Mesenchymal stem cell (in vitro differentiated cells and primary cell): ENCODE data around the gene MED9.
A peak's percentile ranks its signal among the peaks of the same experiment; 100 is the strongest.

Source experiments
- DNase-seq: peaks from one replicate; pipeline ENCODE4 v3.0.0-alpha.2; 2013
- H2AFZ ChIP-seq: one replicate; pipeline ENCODE4 v1.6.1; 2013; ENCODE audit warnings: low read depth, mild to moderate bottlenecking, control low read depth, inconsistent platforms, low read length, moderate library complexity
- H2AK5ac ChIP-seq: 2 replicates; pipeline ENCODE4 v1.6.1; 2013; ENCODE audit warnings: low read length, moderate library complexity, mild to moderate bottlenecking, inconsistent platforms; ENCODE audit not compliant: severe bottlenecking
- H2BK120ac ChIP-seq: one replicate; pipeline ENCODE4 v1.6.1; 2013; ENCODE audit warnings: low read depth, mild to moderate bottlenecking, inconsistent platforms, low read length, moderate library complexity
- H2BK12ac ChIP-seq, 2 experiments: one replicate each; pipeline ENCODE4 v1.6.1; 2013; ENCODE audit warnings: inconsistent platforms in 2 of 2, low read length in 2 of 2, mild to moderate bottlenecking in 2 of 2, moderate library complexity in 2 of 2, control low read depth in 1 of 2
- H2BK15ac ChIP-seq: one replicate; pipeline ENCODE4 v1.6.1; 2013; ENCODE audit warnings: mild to moderate bottlenecking, low read depth, inconsistent platforms; ENCODE audit not compliant: poor library complexity, severe bottlenecking
- H2BK5ac ChIP-seq: 2 replicates; pipeline ENCODE4 v1.6.1; 2013; ENCODE audit warnings: low read depth, mild to moderate bottlenecking, low read length, control low read depth, inconsistent platforms; ENCODE audit not compliant: poor library complexity, severe bottlenecking
- H3K14ac ChIP-seq, 2 experiments: one replicate each; pipeline ENCODE4 v1.6.1; 2013; ENCODE audit warnings: inconsistent platforms in 2 of 2, low read length in 2 of 2, control low read depth in 1 of 2, mild to moderate bottlenecking in 1 of 2, moderate library complexity in 1 of 2
- H3K18ac ChIP-seq, 2 experiments: one replicate each; pipeline ENCODE4 v1.6.1; 2013; ENCODE audit warnings: inconsistent platforms in 2 of 2, low read length in 2 of 2, control low read depth in 1 of 2, low read depth in 1 of 2, mild to moderate bottlenecking in 1 of 2
- H3K23ac ChIP-seq, 2 experiments: one replicate each; pipeline ENCODE4 v1.6.1; 2013; ENCODE audit warnings: inconsistent platforms in 2 of 2, low read length in 2 of 2, mild to moderate bottlenecking in 2 of 2, moderate library complexity in 2 of 2, control low read depth in 1 of 2
- H3K27ac ChIP-seq: 2 replicates; pipeline ENCODE4 v1.5.1; 2013; ENCODE audit warnings: mild to moderate bottlenecking, moderate library complexity, low read length, control low read depth, inconsistent platforms; ENCODE audit not compliant: poor library complexity, severe bottlenecking
- H3K27me3 ChIP-seq, 2 experiments: 2 replicates each; pipeline versions ENCODE4 v1.6.1 to v1.7.0; 2013; ENCODE audit warnings: low read length in 2 of 2, mild to moderate bottlenecking in 2 of 2, moderate library complexity in 2 of 2, control low read depth in 1 of 2, inconsistent platforms in 1 of 2; ENCODE audit not compliant: control insufficient read depth in 1 of 2, insufficient read depth in 1 of 2
- H3K36me3 ChIP-seq, 2 experiments: 2 replicates each; pipeline versions ENCODE4 v1.6.1 to v1.7.0; 2013; ENCODE audit warnings: low read length in 2 of 2, control low read depth in 1 of 2, inconsistent platforms in 1 of 2, low read depth in 1 of 2, mild to moderate bottlenecking in 1 of 2; ENCODE audit not compliant: insufficient read depth in 2 of 2, control insufficient read depth in 1 of 2
- H3K4ac ChIP-seq, 2 experiments: one replicate each; pipeline ENCODE4 v1.6.1; 2013; ENCODE audit warnings: inconsistent platforms in 2 of 2, low read length in 2 of 2, mild to moderate bottlenecking in 2 of 2, moderate library complexity in 2 of 2, control low read depth in 1 of 2, low read depth in 1 of 2
- H3K4me1 ChIP-seq: 2 replicates; pipeline ENCODE4 v1.6.1; 2013; ENCODE audit warnings: low read depth, low read length, control low read depth; ENCODE audit not compliant: control insufficient read depth, insufficient read depth
- H3K4me2 ChIP-seq: 2 replicates; pipeline ENCODE4 v1.6.1; 2013; ENCODE audit warnings: low read length, mild to moderate bottlenecking, inconsistent platforms; ENCODE audit not compliant: poor library complexity, severe bottlenecking
- H3K4me3 ChIP-seq, 2 experiments: 2 replicates each; pipeline versions ENCODE4 v1.5.1 to v1.7.0; 2013; ENCODE audit warnings: low read length in 2 of 2, mild to moderate bottlenecking in 2 of 2, control low read depth in 1 of 2, low read depth in 1 of 2; ENCODE audit not compliant: insufficient read depth in 1 of 2
- H3K79me1 ChIP-seq: replicated peaks from 2 replicates; pipeline ENCODE4 v1.6.1; 2013; ENCODE audit warnings: mild to moderate bottlenecking, control low read depth, low read length, inconsistent platforms; ENCODE audit not compliant: poor library complexity, severe bottlenecking
- H3K9ac ChIP-seq: 2 replicates; pipeline ENCODE4 v1.7.0; 2013; ENCODE audit warnings: mild to moderate bottlenecking, low read length, moderate library complexity
- H3K9me3 ChIP-seq: 2 replicates; pipeline ENCODE4 v1.7.0; 2013; ENCODE audit warnings: mild to moderate bottlenecking, low read length; ENCODE audit not compliant: control insufficient read depth
- H4K8ac ChIP-seq: one replicate; pipeline ENCODE4 v1.6.1; 2013; ENCODE audit warnings: inconsistent platforms, mild to moderate bottlenecking, low read length, moderate library complexity
- H4K91ac ChIP-seq: one replicate; pipeline ENCODE4 v1.6.1; 2013; ENCODE audit warnings: mild to moderate bottlenecking, low read length, inconsistent platforms
- WGBS: methylation state at CpG from one replicate; pipeline ENCODE4 v1.1.7; 2013; ENCODE audit warnings: mixed read lengths; 5-methylcytosine and 5-hydroxymethylcytosine counted together

The MED9 gene

DNA sequence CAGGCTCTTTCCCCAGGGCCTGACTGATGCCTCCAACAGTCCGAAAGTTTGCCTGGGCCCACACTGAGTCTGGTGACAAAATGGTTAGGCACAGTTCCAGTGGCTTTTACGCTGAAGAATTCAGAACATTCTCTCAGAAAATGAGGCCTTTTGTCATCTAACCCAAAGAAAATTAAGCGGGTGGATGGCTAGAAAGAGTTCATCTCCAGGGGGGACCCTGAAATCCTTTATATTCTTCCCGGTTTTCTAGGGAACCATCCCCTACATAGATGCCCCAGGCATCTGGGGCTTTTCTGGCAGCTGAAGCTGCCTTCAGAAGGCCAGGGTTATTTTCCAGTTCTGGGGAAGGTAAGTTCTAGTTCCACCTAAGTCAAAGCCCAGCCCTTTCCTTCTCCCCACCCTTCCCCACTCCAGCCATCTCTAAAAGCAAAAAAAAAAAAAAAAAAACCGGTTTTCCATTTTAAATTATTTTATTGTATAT, 17.2 kb downstream of the MED9 start:
- H3K23ac ChIP-seq: no peak overlapping the region
- no peak overlapping the region for H2AFZ ChIP-seq
- H3K4me1 ChIP-seq: peaks cover 20% of the 10 kb centered on the region
- no peak overlapping the region for H2BK5ac ChIP-seq
- peaks cover 5 to 28% of the 10 kb centered on the region in 2 experiments for H3K27me3 ChIP-seq
- H4K91ac ChIP-seq: no peak overlapping the region
- peaks cover 4% of the 10 kb centered on the region for H3K79me1 ChIP-seq
- H3K18ac ChIP-seq: no peak overlapping the region
- H3K4ac ChIP-seq: no peak overlapping the region
- no peak overlapping the region for H2AK5ac ChIP-seq
- H2BK120ac ChIP-seq: no peak overlapping the region
- H3K9ac ChIP-seq: peak overlapping the region; percentile 87
- H2BK15ac ChIP-seq: no peak overlapping the region
- no peak overlapping the region for H3K14ac ChIP-seq
- H3K4me2 ChIP-seq: no peak overlapping the region
- 74% methylated on average over 4 of the region's 5 CpGs for WGBS
- H3K4me3 ChIP-seq: peak overlapping the region in 1 of 2 experiments; percentile 84
- no peaks in the 10 kb centered on the region for H3K9me3 ChIP-seq
- no peak overlapping the region for H3K27ac ChIP-seq
- no peak for DNase-seq
- no peak overlapping the region for H4K8ac ChIP-seq
- H3K36me3 ChIP-seq: peaks cover 22 to 34% of the 10 kb centered on the region in 2 experiments
- H2BK12ac ChIP-seq: no peak overlapping the region

DNA sequence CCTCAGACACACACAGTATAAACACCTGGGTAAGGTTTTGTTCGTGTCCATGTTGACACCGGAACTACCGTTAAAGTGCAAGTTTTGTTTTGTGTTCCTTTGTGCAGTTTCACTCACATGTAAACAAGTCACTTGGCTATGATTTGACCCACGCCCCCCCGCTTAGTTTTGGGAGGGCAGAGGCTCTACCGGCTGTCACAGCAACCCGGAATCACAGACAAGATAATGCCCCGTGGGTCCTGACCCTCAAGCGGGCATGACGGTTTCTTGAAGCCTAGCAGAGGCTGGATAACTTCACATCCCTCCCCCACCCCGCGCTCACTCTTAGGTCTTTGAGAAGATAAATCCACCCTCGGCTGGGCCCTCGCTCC, 17.7 kb downstream of the MED9 start:
- no peak overlapping the region for H3K4ac ChIP-seq
- peaks cover 4% of the 10 kb centered on the region for H3K79me1 ChIP-seq
- H2BK5ac ChIP-seq: no peak overlapping the region
- no peaks in the 10 kb centered on the region for H3K9me3 ChIP-seq
- H4K91ac ChIP-seq: no peak overlapping the region
- H3K4me1 ChIP-seq: peaks cover 20% of the 10 kb centered on the region
- H2BK120ac ChIP-seq: no peak overlapping the region
- H2BK12ac ChIP-seq: no peak overlapping the region
- peaks cover 22 to 32% of the 10 kb centered on the region in 2 experiments for H3K36me3 ChIP-seq
- WGBS: 31% methylated on average over 14 of the region's 14 CpGs
- no peak overlapping the region for H3K14ac ChIP-seq
- peak overlapping the region; percentile 87 for H3K9ac ChIP-seq
- no peak overlapping the region for H3K18ac ChIP-seq
- H3K27ac ChIP-seq: no peak overlapping the region
- H3K27me3 ChIP-seq: peaks cover 5 to 32% of the 10 kb centered on the region in 2 experiments
- peak overlapping the region; percentile 76 for H3K4me2 ChIP-seq
- no peak overlapping the region for H4K8ac ChIP-seq
- H3K23ac ChIP-seq: no peak overlapping the region
- peak overlapping the region in 1 of 2 experiments; percentile 84 for H3K4me3 ChIP-seq
- no peak for DNase-seq
- H2BK15ac ChIP-seq: no peak overlapping the region
- H2AFZ ChIP-seq: no peak overlapping the region
- no peak overlapping the region for H2AK5ac ChIP-seq

DNA sequence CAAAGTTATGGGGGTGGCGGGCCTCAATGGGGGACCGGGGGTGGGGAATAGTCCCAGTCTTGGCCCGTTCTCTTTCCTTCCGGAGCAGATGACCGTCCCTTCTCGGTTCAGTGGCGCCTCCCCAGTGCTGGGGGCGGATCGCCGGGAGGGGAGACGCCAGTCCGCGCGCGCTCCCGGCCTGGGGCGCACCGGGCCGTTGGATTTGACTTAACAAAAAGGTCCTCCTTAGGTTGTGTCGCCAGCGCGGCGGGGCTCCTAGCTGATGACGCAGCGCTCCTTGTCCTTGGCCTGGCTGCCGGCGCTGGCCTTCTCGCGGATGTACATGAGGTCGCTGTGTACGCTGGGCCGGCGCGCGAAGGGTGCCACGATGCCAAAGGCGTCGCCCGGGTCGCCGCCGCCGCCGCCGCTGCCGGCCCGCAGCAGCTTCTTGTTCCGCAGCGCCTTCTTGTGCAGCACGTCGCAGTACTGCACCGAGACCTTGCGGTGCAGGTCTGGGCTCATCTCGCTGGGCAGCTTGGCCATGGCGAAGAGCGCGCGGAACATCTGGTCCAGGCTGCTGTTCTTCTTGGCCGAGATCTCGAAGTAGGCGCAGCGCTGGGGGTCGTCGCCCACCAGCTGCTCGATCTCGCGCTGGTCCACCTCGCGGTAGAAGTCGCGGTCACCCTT, 18.2 kb downstream of the MED9 start:
- WGBS: 4% methylated on average over 67 of the region's 71 CpGs
- Histone ChIP-seq H3K4me2 (peak overlapping the region; percentile 76), H2BK120ac (no peak overlapping the region), H3K14ac (peak overlapping the region in 1 of 2 experiments; percentile 64), H3K27ac (no peak overlapping the region), H3K79me1 (peaks cover 2% of the 10 kb centered on the region), H3K36me3 (peaks cover 22 to 27% of the 10 kb centered on the region in 2 experiments), H2BK5ac (no peak overlapping the region), H2BK12ac (no peak overlapping the region), H3K9me3 (no peaks in the 10 kb centered on the region), H3K27me3 (peaks cover 5 to 38% of the 10 kb centered on the region in 2 experiments), H3K23ac (peak overlapping the region in 1 of 2 experiments; percentile 42), H4K91ac (peak overlapping the region; percentile 12), H3K9ac (peak overlapping the region; percentile 87), H2BK15ac (no peak overlapping the region), H3K18ac (peak overlapping the region in 1 of 2 experiments; percentile 33), H2AFZ (peak overlapping the region; percentile 18), H4K8ac (no peak overlapping the region), H3K4ac (peak overlapping the region in 1 of 2 experiments; percentile 28), H3K4me3 (peak overlapping the region; percentile 42 to 84), H2AK5ac (no peak overlapping the region), H3K4me1 (peaks cover 20% of the 10 kb centered on the region)
- DNase-seq: peak; percentile 60

DNA sequence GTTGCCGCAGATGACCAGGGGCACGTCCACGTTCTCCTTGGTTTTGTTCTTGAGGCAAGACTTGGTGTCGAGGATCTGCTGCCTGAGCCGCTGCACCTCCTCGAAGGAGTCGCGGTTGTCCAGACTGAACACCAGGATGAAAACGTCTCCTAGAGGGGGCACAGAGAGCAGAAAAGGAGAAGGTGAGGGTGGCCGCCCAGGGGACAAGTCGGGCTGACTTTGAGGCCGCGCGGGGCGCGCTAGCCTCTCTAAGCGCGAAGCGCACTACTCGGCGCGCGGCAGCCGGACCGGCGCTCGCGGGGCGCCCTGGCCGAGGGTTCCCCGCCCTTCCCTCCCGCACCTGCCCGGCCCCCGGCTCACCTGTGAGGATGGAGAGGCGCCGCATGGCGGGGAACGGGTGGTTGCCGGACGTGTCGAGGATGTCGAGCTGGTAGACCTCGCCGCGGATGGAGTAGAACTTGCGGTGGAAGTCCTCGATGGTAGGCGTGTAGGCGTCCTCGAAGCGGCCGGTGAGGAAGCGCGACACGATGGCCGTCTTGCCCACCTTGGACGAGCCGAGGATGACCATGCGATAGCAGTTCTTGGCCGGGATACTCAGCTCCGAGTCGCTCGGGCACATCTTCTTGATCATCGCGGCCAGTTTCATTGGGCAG, 18.9 kb downstream of the MED9 start:
- no peak overlapping the region for H2AK5ac ChIP-seq
- H3K4ac ChIP-seq: peak overlapping the region; percentile 7 to 20
- no peak overlapping the region for H2BK15ac ChIP-seq
- no peak for DNase-seq
- H3K9me3 ChIP-seq: no peaks in the 10 kb centered on the region
- H3K4me3 ChIP-seq: peak overlapping the region; percentile 42 to 84
- peaks cover 2% of the 10 kb centered on the region for H3K79me1 ChIP-seq
- H3K23ac ChIP-seq: peak overlapping the region in 1 of 2 experiments; percentile 42
- peak overlapping the region; percentile 20 for H4K8ac ChIP-seq
- peak overlapping the region; percentile 91 for H3K4me2 ChIP-seq
- WGBS: 7% methylated on average over 58 of the region's 65 CpGs
- H3K14ac ChIP-seq: peak overlapping the region in 1 of 2 experiments; percentile 64
- no peak overlapping the region for H2BK12ac ChIP-seq
- peaks cover 22 to 24% of the 10 kb centered on the region in 2 experiments for H3K36me3 ChIP-seq
- peaks cover 5 to 40% of the 10 kb centered on the region in 2 experiments for H3K27me3 ChIP-seq
- peak overlapping the region in 1 of 2 experiments; percentile 41 for H3K18ac ChIP-seq
- H3K4me1 ChIP-seq: peaks cover 20% of the 10 kb centered on the region
- H4K91ac ChIP-seq: no peak overlapping the region
- peak overlapping the region; percentile 87 for H3K9ac ChIP-seq
- no peak overlapping the region for H3K27ac ChIP-seq
- no peak overlapping the region for H2BK5ac ChIP-seq
- H2AFZ ChIP-seq: peak overlapping the region; percentile 29
- no peak overlapping the region for H2BK120ac ChIP-seq
